22Rv1 (cell line): ENCODE results near the gene PPP1R13B.

Source experiments
- H3K27ac ChIP-seq: fragments of 450-650 bp; 2 replicates; pipeline ENCODE4 v1.5.1; 2017
- ZFX ChIP-seq: fragments of 450-650 bp; IDR thresholded peaks from 2 replicates; pipeline ENCODE4 v1.6.1; 2017; ENCODE audit warnings: antibody characterized with exemption, borderline replicate concordance
- TF ChIP-seq, protein P1 (sequence below): fragments of 450-650 bp; IDR thresholded peaks from 2 replicates; pipeline ENCODE4 v1.5.1; 2017; ENCODE audit warnings: mild to moderate bottlenecking

The PPP1R13B gene

DNA sequence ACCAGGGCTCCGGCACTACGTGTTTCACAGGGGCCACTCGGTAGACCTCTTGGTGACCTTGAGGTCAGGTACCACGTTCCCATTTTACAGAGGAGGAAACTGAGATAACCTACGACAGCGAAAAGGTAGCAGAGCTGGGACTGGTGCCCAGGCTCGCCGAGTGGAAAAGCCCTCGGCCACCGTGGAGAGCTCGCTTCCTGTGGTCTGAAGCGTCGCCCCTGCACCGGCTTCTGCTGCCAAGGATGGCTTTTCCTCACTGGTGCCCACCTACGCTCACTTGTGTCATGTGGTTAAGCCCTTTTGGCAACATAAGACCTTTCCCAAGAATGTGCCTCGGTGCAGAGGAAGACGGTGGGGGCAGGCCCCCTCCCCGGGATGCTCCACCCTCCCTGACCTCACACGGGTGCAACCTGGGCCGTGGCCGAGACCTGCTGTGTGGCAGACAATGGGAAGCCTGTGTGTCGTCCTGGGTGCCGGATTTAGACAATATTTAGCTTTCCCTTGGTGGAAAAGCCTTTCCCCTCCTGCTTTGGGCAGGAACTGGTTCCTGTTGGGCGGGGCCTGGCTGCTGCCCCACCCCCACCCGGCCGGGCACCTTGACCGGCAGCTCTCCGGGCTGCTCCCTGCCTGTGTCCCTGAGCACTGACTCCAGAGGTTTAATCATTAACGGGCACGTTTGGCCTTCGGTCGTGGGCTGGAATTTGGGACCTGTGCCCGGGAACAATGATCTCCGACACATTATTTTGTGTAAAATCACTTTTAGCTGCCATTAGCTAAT lies 32.4 kb upstream of the PPP1R13B start:
- TF ChIP-seq, protein P1, sequence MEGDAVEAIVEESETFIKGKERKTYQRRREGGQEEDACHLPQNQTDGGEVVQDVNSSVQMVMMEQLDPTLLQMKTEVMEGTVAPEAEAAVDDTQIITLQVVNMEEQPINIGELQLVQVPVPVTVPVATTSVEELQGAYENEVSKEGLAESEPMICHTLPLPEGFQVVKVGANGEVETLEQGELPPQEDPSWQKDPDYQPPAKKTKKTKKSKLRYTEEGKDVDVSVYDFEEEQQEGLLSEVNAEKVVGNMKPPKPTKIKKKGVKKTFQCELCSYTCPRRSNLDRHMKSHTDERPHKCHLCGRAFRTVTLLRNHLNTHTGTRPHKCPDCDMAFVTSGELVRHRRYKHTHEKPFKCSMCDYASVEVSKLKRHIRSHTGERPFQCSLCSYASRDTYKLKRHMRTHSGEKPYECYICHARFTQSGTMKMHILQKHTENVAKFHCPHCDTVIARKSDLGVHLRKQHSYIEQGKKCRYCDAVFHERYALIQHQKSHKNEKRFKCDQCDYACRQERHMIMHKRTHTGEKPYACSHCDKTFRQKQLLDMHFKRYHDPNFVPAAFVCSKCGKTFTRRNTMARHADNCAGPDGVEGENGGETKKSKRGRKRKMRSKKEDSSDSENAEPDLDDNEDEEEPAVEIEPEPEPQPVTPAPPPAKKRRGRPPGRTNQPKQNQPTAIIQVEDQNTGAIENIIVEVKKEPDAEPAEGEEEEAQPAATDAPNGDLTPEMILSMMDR = no peak
- no peak for TF ChIP-seq ZFX
- H3K27ac ChIP-seq = peak overlapping the region; percentile 100

DNA sequence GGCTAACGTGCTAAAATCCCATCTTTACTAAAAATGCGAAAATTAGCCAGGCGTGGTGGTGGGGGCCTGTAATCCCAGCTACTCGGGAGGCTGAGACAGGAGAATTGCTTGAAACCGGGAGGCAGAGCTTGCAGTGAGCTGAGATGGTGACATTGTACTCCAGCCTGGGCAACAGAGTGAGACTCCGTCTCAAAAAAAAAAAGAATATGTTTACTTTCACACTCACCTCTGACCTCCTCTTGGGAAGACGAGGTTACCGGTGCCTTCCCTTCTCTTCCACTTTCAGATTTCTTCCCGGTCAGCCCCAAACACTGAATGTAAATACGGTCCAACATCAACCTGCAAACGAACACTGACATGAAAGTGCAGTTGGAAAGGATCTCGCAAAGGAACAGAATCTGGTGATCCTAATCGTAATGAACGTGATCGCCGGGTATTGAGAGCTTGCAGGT lies 31.8 kb upstream of the PPP1R13B start:
- TF ChIP-seq ZFX = no peak
- TF ChIP-seq, protein P1 = no peak
- peak overlapping the region; percentile 100 for H3K27ac ChIP-seq

- TF ChIP-seq ZFX = no peak
- TF ChIP-seq, protein P1 = no peak
- H3K27ac ChIP-seq = peak overlapping the region; percentile 100
Measured at GRCh38 chr14:103878180-103878579, 30.8 kb upstream of the PPP1R13B start.

GRCh38 chr14:103875010-103875409 lies 27.6 kb upstream of the PPP1R13B start:
- TF ChIP-seq, protein P1 = no peak
- TF ChIP-seq ZFX = no peak

DNA sequence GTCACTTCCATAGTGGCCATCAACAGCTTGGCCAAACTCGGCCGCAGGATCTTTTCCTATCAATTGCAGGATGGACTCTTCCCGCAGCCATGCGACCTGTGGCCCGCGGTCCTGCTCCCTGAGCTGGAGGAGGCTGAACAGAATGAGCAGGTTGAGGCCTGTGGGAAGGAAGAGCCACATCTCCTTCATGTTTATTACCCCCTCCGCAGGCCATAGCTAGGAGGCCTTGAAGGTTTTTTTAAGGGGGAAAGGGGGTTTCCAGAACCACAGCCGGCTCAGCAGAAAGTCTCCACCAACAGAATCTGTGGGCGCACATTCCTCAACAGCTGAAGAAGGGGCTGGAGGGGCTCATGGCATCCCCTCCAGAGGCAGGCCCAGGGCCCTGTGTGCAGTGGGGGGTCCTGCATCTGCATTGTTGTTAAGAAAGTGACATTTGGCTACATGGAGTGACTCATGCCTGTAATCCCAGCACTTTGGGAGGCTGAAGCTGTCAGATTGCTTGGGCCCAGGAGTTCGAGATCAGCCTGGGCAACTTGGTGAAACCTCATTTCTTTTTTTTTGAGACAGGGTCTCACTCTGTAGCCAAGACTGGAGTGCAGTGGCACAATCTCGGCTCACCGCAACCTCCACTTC lies 25.2 kb upstream of the PPP1R13B start:
- no peak for TF ChIP-seq ZFX
- TF ChIP-seq, protein P1 = no peak
- H3K27ac ChIP-seq = peak overlapping the region; percentile 76

More at GRCh38 chr14:103875010-103875409, 27.6 kb upstream of the PPP1R13B start:
- no peak overlapping the region for H3K27ac ChIP-seq

GRCh38 chr14:103871596-103872480 lies 24.5 kb upstream of the PPP1R13B start:
- H3K27ac ChIP-seq = peak overlapping the region; percentile 76
- no peak for TF ChIP-seq ZFX
- TF ChIP-seq, protein P1 = no peak
